RKO (cell line): ENCODE measurements around the gene INF2.
"Not testable (repeated sequence)": the region's sequence is repeated elsewhere in the genome, so short reads cannot be mapped to it uniquely, and the experiment has no call there.

Source experiments
- DNase-seq: peaks from one replicate; pipeline ENCODE4 v3.0.0-alpha.2; 2016; ENCODE audit warnings: low spot score

Gene INF2

DNA sequence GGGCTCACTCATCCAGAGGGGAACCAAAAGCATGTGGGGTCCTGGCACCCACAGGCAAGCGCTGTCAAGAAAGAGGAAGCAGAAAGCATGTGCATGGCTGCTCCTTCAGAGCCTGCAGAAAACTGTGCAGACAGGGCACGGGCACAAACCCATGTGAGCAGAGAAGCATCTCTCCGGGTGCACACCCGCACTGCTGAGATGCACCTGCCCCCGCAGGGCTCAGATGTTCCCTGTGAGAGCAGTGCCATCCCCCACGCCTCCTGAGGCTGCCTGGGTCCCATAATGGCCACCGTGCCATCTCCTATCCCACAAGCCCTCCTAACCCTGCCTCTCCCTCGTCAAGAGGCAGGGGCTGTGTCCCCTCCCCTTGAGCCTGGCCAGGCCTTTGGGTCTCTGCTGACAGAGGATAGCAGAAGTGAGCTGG lies 32.3 kb upstream of the INF2 start:
- no peak for DNase-seq

DNA sequence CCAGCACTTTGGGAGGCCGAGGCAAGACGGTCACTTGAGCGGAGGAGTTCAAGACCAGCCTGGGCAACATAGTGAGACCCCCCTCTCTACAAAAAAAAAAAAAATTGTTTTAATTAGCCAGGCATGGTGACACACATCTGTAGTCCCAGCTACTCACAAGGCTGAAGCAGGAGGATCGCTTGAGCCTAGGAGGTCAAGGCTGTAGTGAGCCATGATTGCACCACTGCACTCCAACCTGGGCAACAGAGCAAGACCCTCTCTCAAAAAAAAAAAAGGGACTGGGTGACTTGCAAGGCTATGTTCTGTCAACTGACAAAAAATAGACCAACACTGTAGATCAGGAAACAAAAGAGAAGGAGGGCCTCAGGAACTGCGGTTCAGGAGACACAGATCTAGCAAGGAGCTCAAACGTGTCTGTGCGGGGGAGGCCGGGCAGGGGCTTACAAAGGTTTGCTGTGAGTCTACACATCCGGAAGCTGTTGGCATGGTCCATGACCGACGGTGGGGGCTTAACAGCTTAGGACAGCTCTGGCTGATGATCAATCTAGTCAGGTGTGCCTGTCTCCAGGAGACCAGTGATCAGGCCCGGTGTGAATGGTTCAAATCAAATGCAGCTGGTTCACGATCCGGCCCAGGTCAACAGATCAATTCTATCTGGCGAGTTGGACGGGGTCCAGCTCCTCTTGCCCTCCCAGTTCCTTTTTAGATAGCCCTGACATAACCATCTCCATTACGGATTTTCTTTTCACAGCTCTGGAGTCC lies 31.7 kb upstream of the INF2 start:
- DNase-seq: no peak

DNA sequence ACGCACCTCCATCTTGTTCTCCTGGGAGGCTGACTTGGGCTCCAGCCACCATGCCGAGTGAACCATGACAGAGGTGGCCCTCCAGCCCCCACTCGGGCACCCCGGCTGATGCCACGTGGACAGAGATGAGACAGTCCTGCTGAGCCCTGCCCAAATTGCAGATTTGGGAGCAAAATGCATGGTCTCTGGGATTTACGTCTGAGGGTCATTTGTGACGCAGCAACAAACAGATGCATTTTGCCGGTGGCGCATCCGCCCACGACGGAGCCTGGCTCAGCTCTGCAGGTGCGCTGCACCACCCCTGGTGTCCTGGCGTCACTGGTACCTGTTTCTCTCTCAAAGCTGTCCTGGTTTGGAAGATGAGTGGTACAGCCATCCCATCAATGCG lies 31.1 kb upstream of the INF2 start:
- DNase-seq: no peak

DNA sequence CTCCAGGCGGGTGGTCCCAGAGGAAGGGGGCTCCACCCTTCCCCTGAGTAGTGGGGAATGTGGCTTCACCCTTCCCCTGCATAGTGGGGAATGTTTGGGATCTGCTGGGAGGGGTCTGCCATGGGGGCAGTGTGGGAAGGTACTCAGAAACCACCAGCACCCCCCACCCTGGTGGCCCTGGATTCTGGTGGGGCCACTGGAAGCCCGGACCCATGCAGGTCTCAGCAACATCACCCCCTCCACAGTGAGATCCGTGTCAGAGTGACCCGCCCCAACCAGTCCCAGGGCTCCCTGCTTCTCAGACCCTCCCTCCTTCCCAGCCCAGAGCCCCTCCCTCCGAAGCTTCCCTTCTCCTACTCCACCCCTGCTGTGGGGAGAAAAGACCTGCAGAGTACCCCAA lies 30.3 kb upstream of the INF2 start:
- DNase-seq: no peak

GRCh38 chr14:104659764-104660523 lies 29.5 kb upstream of the INF2 start:
- DNase-seq: no peak

- DNase-seq: no peak
Measured at GRCh38 chr14:104660597-104660996, 28.8 kb upstream of the INF2 start.

DNA sequence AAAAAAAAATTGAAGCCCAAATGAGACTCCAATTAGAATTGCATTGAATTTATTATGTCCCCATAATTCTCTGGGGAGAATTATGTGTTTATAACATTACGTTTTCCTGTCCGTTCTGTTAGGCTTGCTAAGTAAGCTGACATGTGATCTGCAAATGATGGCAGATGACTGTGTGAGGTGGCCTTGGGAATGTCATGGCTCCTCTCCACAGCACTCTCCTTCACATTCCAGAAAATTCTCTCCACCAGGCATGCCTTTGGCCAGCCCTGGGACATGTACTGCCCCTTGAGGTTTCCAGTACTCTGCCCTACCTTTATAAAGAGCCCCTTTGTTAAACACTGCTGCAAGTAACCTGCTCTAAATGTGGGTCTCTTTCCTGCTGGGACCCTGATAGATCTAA lies 28.3 kb upstream of the INF2 start:
- DNase-seq: no peak

DNA sequence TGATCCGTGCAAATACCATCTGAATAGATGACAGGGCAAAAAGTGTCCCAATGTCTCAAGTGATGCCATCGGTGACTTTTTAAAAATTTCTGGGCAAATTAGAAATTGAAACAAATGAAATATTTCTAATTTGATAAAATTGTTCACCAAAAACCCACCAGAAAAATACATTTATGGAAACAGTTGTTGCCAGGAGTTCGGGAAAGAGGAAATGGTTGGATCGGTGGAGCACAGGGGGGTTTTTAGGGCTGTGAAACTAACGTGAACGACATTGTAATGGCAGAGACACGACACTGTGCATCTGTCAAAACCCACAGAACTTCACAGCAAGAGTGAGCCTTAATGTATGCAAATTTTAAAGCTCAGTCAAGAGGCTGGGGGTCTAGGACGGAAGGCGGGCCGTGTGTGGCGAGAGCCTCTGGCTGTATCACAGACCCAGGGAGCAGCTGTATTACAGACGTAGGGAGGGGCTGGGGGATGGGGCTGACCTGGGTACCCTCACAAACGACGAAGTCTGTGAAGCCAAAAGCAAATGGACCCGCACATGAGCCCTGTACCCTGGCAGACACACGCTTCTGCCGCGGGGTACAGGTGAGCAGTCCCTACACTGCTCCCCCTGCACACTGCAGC lies 27.8 kb upstream of the INF2 start:
- DNase-seq: not testable (repeated sequence)

- not testable (repeated sequence) for DNase-seq
Measured at GRCh38 chr14:104662472-104662871, 26.9 kb upstream of the INF2 start.

- DNase-seq: no peak
Measured at GRCh38 chr14:104664107-104664506, 25.3 kb upstream of the INF2 start.

DNA sequence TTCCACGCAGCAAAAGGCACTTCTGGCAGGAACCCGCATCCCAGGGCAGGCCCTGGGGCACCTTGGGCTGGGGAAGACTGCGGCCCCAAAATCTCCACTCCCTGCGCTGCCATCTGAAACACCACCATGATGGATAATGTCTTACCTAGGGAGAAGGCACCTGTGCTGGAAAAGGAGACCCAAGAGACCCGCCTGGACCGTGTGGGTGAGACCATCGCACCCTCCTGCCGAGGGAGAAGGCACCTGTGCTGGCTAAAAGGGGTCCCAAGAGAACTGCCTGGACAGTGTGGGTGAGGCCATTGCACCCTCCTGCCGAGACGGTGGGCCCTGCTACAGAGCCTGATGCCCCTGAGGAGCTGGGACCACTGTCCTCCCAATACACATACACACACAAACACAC lies 24.8 kb upstream of the INF2 start:
- no peak for DNase-seq

- no peak for DNase-seq
Measured at GRCh38 chr14:104665114-104665656, 24.2 kb upstream of the INF2 start.

DNA sequence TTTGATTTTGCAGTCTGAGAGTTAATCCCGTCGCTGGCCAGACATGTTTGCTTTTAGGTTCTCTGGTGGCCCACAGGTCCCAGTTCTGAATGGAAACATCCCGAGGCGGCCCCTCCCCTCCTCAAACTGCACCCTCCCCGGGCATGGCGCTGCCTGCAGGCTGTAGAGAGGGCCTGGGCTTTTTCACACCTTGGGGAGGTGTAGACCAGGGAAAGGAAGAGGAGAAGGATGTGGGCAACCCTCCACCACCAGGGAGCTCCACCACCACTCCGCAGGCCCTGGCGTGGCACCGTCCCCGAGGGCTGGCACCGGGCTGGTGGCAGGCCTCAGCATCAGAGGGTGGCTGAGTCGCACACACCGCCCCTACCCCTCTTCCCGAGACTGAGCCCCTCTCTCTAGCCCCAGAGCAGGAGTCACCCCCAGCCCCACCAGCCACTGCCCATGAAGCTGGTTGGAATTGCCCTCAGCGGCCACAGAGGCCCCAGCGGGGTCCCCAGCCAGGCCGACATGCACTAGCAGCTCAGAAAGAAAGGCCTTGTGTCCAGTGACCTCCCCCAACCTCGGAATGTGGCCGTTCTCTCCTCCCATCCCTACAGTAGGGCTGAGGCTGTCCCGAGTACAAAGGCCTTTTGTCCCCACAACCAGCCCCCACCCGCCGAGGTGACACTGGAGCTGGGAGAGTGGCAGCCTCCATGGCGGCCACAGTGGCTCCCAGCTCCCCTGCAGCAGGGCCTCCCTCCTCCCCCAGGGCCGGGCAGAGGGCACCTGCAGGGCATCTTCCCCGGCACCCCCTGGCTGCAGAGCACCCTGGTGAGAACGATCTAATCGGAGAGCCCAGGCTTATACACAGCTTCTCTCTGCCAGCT lies 23.5 kb upstream of the INF2 start:
- DNase-seq: no peak

- not testable (repeated sequence) for DNase-seq
Measured at GRCh38 chr14:104666523-104666895, 22.9 kb upstream of the INF2 start.

GRCh38 chr14:104666981-104667380 lies 22.4 kb upstream of the INF2 start:
- no peak for DNase-seq

DNA sequence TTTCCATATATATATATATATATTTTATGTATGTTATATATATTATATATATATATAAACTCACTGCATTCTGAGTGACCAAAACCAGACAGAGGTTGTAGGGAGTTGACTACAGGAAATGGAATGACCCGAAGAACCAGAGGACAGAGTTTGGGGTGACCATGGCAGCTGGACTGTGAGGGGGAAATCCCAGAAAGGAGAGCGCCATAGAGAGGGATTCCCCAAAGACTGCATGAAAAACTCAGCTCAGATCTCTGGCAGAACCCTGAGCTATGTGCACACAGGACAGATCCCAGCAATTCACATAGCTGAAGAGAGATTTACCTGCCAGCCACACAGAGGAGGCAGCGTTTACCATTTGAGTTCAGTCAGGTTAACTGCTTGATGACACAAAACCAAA lies 19.7 kb upstream of the INF2 start:
- no peak for DNase-seq

DNA sequence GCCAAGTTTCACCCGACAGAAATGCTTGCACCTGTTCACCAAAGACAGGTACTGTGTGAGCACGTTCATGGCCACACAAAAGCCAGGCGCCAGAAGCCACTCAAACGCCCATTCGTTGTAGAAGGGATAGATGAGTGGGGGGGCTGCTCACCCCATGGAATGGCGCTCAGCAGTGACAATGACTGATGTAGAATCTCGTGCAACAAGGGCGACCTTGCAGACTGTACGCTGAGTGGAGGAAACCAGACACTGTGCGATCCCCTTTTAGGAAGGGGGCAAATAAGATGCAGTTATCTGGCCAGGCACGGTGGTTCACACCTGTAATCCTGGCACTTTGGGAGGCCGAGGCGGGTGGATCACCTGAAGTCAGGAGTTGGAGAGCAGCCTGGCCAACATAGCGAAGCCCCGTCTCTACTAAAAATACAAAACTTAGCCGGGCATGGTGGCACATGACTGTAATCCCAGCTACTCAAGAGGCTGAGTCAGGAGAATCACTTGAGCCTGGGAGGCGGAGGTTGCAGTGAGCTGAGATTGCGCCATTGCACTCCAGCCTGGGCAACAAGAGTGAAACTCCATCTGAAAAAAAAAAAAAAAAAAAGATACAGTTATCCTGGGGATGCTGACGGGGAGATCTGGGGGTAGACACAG lies 18.0 kb upstream of the INF2 start:
- DNase-seq: not testable (repeated sequence)

DNA sequence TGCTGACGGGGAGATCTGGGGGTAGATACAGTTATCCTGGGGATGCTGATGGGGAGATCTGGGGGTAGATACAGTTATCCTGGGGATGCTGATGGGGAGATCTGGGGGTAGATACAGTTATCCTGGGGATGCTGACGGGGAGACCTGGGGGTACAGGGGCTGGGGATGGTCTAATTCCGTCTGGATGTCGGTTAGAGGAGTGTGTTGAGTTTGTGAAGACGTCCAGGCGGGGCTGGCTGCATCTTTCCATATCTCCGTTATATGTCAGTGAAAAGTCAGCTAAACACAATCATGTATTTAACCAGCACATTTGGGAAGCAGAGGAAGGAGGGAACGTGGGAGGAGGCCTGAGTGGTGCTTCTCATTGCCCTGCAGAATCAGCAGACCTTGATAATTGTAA lies 17.3 kb upstream of the INF2 start:
- not testable (repeated sequence) for DNase-seq

GRCh38 chr14:104673481-104673880 lies 15.9 kb upstream of the INF2 start:
- DNase-seq: no peak

GRCh38 chr14:104675447-104675846 lies 14.0 kb upstream of the INF2 start:
- no peak for DNase-seq

DNA sequence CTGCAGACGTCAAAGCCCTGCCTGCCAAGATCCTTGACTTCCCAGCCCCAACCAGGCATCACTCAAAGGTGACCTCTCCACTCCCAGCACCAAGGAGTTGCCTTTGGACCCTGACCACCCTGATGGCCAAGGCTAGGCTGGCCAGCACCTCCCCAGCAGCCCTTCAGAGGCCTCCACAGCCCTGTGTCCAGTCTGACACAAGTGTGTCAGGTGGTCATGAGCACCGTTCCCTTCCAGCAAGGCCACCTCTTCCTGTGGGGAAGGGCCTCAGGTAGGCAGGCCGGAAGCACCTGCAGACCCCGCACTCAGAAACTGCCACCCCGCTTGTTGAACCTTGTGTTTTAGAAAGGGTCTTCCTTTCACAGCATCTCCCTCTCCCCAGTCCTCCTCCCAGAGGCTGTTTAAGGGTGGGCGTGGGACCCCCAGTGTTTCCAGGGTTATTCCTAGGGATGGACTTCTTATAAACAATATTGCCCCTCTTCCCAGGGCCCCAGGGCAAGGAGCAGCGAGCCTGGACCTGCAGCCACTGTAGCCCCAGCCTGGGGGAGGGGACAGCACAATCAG lies 13.2 kb upstream of the INF2 start:
- DNase-seq: no peak
